Ectodermal cell (in vitro differentiated cells): Measurements from ENCODE around the gene HID1.

ENCODE experiments used
- H3K27ac ChIP-seq: 2 replicates; pipeline ENCODE4 v1.7.0; 2013; ENCODE audit warnings: mild to moderate bottlenecking, low read depth, low read length; ENCODE audit not compliant: insufficient read depth, poor library complexity, severe bottlenecking
- H3K27me3 ChIP-seq: 2 replicates; pipeline ENCODE4 v1.7.0; 2013; ENCODE audit warnings: mild to moderate bottlenecking, low read length; ENCODE audit not compliant: insufficient read depth, control insufficient read depth, poor library complexity, severe bottlenecking
- H3K36me3 ChIP-seq: one replicate; pipeline ENCODE4 v1.7.0; 2013; ENCODE audit warnings: low read length; ENCODE audit not compliant: control insufficient read depth, insufficient read depth
- H3K4me1 ChIP-seq: one replicate; pipeline ENCODE4 v1.7.0; 2013; ENCODE audit warnings: low read length; ENCODE audit not compliant: control insufficient read depth, insufficient read depth
- H3K4me3 ChIP-seq: 2 replicates; pipeline ENCODE4 v1.7.0; 2013; ENCODE audit warnings: low read depth, low read length, control low read depth; ENCODE audit not compliant: insufficient read depth
- H3K9me3 ChIP-seq: 2 replicates; pipeline ENCODE4 v1.7.0; 2013; ENCODE audit warnings: mild to moderate bottlenecking, low read length, moderate library complexity; ENCODE audit not compliant: control insufficient read depth
- WGBS, 2 experiments: methylation state at CpG; one replicate each; pipeline ENCODE4 v1.1.7; 2013; ENCODE audit warnings: missing lambda C conversion rate in 2 of 2; 5-methylcytosine and 5-hydroxymethylcytosine counted together

Gene HID1

GRCh38 chr17:74939534-74939933, 33.0 kb downstream of the HID1 start:
- Histone ChIP-seq H3K36me3 (no peaks in the 10 kb centered on the region), H3K9me3 (no peaks in the 10 kb centered on the region), H3K27me3 (peaks cover 67% of the 10 kb centered on the region), H3K4me1 (no peaks in the 10 kb centered on the region), H3K27ac (no peak overlapping the region), H3K4me3 (no peak overlapping the region)
- 65% methylated on average over 8 of the region's 8 CpGs for WGBS, 2 experiments

GRCh38 chr17:74938194-74938950, 34.2 kb downstream of the HID1 start:
- H3K4me3 ChIP-seq, result no peak overlapping the region
- peaks cover 74% of the 10 kb centered on the region for H3K27me3 ChIP-seq
- WGBS, 2 experiments, result 61 to 67% methylated on average over 8 of the region's 8 CpGs
- H3K4me1 ChIP-seq, result no peaks in the 10 kb centered on the region
- H3K9me3 ChIP-seq, result no peaks in the 10 kb centered on the region
- H3K27ac ChIP-seq, result no peak overlapping the region
- no peaks in the 10 kb centered on the region for H3K36me3 ChIP-seq

- H3K4me3 ChIP-seq, result no peak overlapping the region
- 47 to 52% methylated on average over 11 of the region's 11 CpGs for WGBS, 2 experiments
- no peaks in the 10 kb centered on the region for H3K36me3 ChIP-seq
- H3K9me3 ChIP-seq, result no peaks in the 10 kb centered on the region
- H3K27me3 ChIP-seq, result peaks cover 81% of the 10 kb centered on the region
- H3K27ac ChIP-seq, result no peak overlapping the region
- H3K4me1 ChIP-seq, result no peaks in the 10 kb centered on the region
Observed at GRCh38 chr17:74937064-74938051, 35.2 kb downstream of the HID1 start.

GRCh38 chr17:74936470-74936799, 36.1 kb downstream of the HID1 start:
- Histone ChIP-seq H3K27ac (no peak overlapping the region), H3K4me1 (no peaks in the 10 kb centered on the region), H3K9me3 (no peaks in the 10 kb centered on the region), H3K4me3 (no peak overlapping the region), H3K36me3 (no peaks in the 10 kb centered on the region), H3K27me3 (peaks cover 84% of the 10 kb centered on the region)
- WGBS, 2 experiments, result 22 to 27% methylated on average over 12 of the region's 12 CpGs

- Histone ChIP-seq H3K4me1 (no peaks in the 10 kb centered on the region), H3K36me3 (no peaks in the 10 kb centered on the region), H3K4me3 (no peak within 1 kb of the TSS), H3K27ac (no peak within 1 kb of the TSS), H3K27me3 (peaks cover 80% of the 10 kb centered on the region), H3K9me3 (no peaks in the 10 kb centered on the region)
- 10 to 12% methylated on average over 78 of the region's 78 CpGs for WGBS, 2 experiments
Observed at GRCh38 chr17:74935585-74936469, 36.7 kb downstream of the HID1 start, which contains the start of gene OTOP3. OTOP3 (plus strand) TSS chr17:74935898; CDS start chr17:74935922, 24 bp downstream.

GRCh38 chr17:74935048-74935447, 37.5 kb downstream of the HID1 start:
- Histone ChIP-seq H3K27ac (no peak overlapping the region), H3K36me3 (no peaks in the 10 kb centered on the region), H3K9me3 (no peaks in the 10 kb centered on the region), H3K4me3 (no peak overlapping the region), H3K4me1 (no peaks in the 10 kb centered on the region), H3K27me3 (peaks cover 74% of the 10 kb centered on the region)
- WGBS, 2 experiments, result 61 to 73% methylated on average over 3 of the region's 3 CpGs

- peaks cover 70% of the 10 kb centered on the region for H3K27me3 ChIP-seq
Observed at GRCh38 chr17:74930535-74931036, 42.0 kb downstream of the HID1 start.

GRCh38 chr17:74928786-74929185, 43.8 kb downstream of the HID1 start:
- H3K4me1 ChIP-seq, result peaks cover 3% of the 10 kb centered on the region
- no peaks in the 10 kb centered on the region for H3K9me3 ChIP-seq
- no peaks in the 10 kb centered on the region for H3K36me3 ChIP-seq
- 83 to 84% methylated on average over 6 of the region's 6 CpGs for WGBS, 2 experiments
- H3K27ac ChIP-seq, result no peak overlapping the region
- H3K4me3 ChIP-seq, result no peak overlapping the region
- peaks cover 70% of the 10 kb centered on the region for H3K27me3 ChIP-seq

More at GRCh38 chr17:74930535-74931036, 42.0 kb downstream of the HID1 start:
- Histone ChIP-seq H3K4me3 (no peak overlapping the region), H3K36me3 (no peaks in the 10 kb centered on the region), H3K27ac (no peak overlapping the region), H3K4me1 (no peaks in the 10 kb centered on the region), H3K9me3 (no peaks in the 10 kb centered on the region)
- WGBS, 2 experiments, result 94% methylated on average over 24 of the region's 24 CpGs

- Histone ChIP-seq H3K4me1 (peaks cover 9% of the 10 kb centered on the region), H3K27me3 (peaks cover 74% of the 10 kb centered on the region), H3K27ac (no peak overlapping the region), H3K4me3 (no peak overlapping the region), H3K36me3 (no peaks in the 10 kb centered on the region), H3K9me3 (no peaks in the 10 kb centered on the region)
- WGBS, 2 experiments, result 81 to 84% methylated on average over 3 of the region's 3 CpGs
Observed at GRCh38 chr17:74925242-74925641, 47.3 kb downstream of the HID1 start.
